Sigmoid colon (tissue), 7 donors: ENCODE measurements around the gene OAS1. TPM values are rescaled to one million over a fixed set of nuclear protein-coding genes. Genes with fewer than 3 reads are reported as not detected.
A peak's percentile ranks its signal among the peaks of the same experiment; 100 is the strongest.

Experiments
- DNase-seq: peaks from one replicate; pipeline ENCODE4 v3.0.0-alpha.2; 2019
- H3K27ac ChIP-seq, 4 donors: fragments of 200-600 bp; sonication (generic); one replicate each; pipeline ENCODE4 v1.5.1; 2016 to 2019; ENCODE audit warnings: mild to moderate bottlenecking in 1 of 4
- H3K27me3 ChIP-seq, 3 donors: fragments of 200-600 bp; sonication (generic); one replicate each; pipeline ENCODE4 v1.5.1; 2019; ENCODE audit warnings: mild to moderate bottlenecking in 1 of 3
- H3K36me3 ChIP-seq, 4 donors: fragments of 200-600 bp; sonication (generic); one replicate each; pipeline ENCODE4 v1.5.1; 2016 to 2019
- H3K4me1 ChIP-seq, 4 donors: fragments of 200-600 bp; sonication (generic); one replicate each; pipeline ENCODE4 v1.5.1; 2017 to 2019
- H3K4me3 ChIP-seq, 4 donors: fragments of 200-600 bp; sonication (generic); one replicate each; pipeline ENCODE4 v1.5.1; 2017 to 2019; ENCODE audit warnings: mild to moderate bottlenecking in 2 of 4, moderate library complexity in 1 of 4
- H3K9me3 ChIP-seq, 4 donors: fragments of 200-600 bp in 3 of 4; sonication (generic) in 3 of 4; one replicate each; pipeline versions ENCODE4 v1.5.1 to v1.6.1; 2013 to 2019
- EP300 ChIP-seq, 4 donors: sonication (generic); formaldehyde crosslinking; IDR thresholded peaks; one replicate each; pipeline ENCODE4 v1.6.1; 2017; ENCODE audit warnings: antibody characterized with exemption in 4 of 4
- POLR2A ChIP-seq, 2 donors: fragments of 450-650 bp; IDR thresholded peaks; one replicate each; pipeline ENCODE4 v1.6.1; 2016; ENCODE audit warnings: antibody characterized with exemption in 2 of 2, mild to moderate bottlenecking in 2 of 2, moderate library complexity in 2 of 2
- POLR2AphosphoS5 ChIP-seq, 4 donors: sonication (generic); formaldehyde crosslinking; IDR thresholded peaks; one replicate each; pipeline ENCODE4 v1.6.1; 2017; ENCODE audit warnings: antibody characterized with exemption in 4 of 4
- WGBS, 2 donors: extraction: QIAGEN DNeasy Blood & Tissue Kit; methylation state at CpG; one replicate each; pipeline ENCODE4 v1.1.7; 2013; 5-methylcytosine and 5-hydroxymethylcytosine counted together
- intact Hi-C: fragments of 100-400 bp; cut with DNase I; formaldehyde crosslinking; loops from one replicate; pipeline ENCODE4 v1.15.1; 2023
- polyA plus RNA-seq, 3 donors: library from polyadenylated mRNA; stranded (reverse); fragments of 200-250 nt; gene quantifications; one replicate each; pipeline ENCODE4 v1.2.3, GENCODE V29; 2013
- total RNA-seq, 4 donors: library from RNA; depleted of rRNA; stranded (reverse); fragments of >200 nt; gene quantifications; one replicate each; pipeline ENCODE4 v1.1.0, GENCODE V29; 2016
- TF ChIP-seq, protein P1 (sequence below), 4 experiments: fragments of 450-650 bp in 3 of 4; fragments of 200-600 bp in 1 of 4; IDR thresholded peaks; one replicate each; pipeline ENCODE4 v1.5.1; 2016 to 2019; ENCODE audit warnings: antibody characterized with exemption in 4 of 4, mild to moderate bottlenecking in 3 of 4, moderate library complexity in 2 of 4
- donor health status: healthy with polysubstance abuse.
- donor health status: Bipolar disorder and iron deficiency.
- donor health status: healthy.

Gene OAS1
- total and polyA plus RNA-seq, 7 donors: 8.9 to 259 (median 18.5) TPM

DNA sequence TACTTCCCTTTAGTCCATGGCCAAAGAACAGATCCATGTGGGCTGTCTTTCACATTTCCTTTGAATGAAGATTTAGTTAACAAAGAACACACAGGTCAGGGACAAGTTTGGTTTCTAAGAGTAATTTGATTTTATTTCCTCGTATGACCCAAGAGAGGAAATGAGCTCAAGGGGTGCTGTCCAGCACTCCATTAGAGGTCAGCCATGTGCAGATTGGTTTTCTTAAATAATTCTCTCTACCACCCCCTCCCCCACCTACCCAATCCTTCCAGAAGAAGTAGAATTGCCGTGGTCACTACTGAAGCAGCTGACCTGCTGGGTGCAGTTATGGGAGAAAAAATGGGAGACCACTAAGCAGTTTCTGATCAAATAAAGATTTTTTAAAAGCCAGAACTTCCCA, 13.9 kb upstream of the OAS1 start:
- peaks cover 0 to 4% (median 0%) of the 10 kb centered on the region in 3 donors for H3K27me3 ChIP-seq
- H3K27ac ChIP-seq: no peak overlapping the region

DNA sequence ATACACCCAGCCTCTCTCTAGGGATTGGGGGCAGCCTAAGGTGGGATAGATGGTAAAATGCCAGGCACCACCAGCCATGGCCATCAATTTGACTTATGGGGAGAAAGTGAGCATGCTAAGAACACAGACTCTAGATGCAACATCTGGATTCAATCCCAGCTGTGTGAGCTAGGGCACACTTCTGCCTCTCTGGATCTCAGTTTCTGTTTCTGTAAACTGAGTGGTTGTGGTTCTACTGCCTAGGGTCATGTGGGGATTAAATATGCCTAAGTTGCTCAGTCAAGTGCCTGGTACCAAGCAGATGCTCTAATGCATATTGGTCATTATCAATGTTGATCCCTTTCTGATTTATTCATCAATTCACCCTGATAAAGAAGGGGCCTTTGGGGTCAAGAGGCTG, 12.6 kb upstream of the OAS1 start:
- H3K9me3 ChIP-seq: no peaks in the 10 kb centered on the region
- no peaks in the 10 kb centered on the region for H3K4me1 ChIP-seq
- no peak overlapping the region for H3K27ac ChIP-seq
- intact Hi-C loops: no loop called here
- no peak overlapping the region for H3K4me3 ChIP-seq
- DNase-seq: no peak
- no peak for TF ChIP-seq POLR2A (IDR thresholded peaks at IDR 0.05)
- TF ChIP-seq, protein P1, sequence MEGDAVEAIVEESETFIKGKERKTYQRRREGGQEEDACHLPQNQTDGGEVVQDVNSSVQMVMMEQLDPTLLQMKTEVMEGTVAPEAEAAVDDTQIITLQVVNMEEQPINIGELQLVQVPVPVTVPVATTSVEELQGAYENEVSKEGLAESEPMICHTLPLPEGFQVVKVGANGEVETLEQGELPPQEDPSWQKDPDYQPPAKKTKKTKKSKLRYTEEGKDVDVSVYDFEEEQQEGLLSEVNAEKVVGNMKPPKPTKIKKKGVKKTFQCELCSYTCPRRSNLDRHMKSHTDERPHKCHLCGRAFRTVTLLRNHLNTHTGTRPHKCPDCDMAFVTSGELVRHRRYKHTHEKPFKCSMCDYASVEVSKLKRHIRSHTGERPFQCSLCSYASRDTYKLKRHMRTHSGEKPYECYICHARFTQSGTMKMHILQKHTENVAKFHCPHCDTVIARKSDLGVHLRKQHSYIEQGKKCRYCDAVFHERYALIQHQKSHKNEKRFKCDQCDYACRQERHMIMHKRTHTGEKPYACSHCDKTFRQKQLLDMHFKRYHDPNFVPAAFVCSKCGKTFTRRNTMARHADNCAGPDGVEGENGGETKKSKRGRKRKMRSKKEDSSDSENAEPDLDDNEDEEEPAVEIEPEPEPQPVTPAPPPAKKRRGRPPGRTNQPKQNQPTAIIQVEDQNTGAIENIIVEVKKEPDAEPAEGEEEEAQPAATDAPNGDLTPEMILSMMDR (IDR thresholded peaks at IDR 0.05): no peak
- no peak for TF ChIP-seq EP300 (IDR thresholded peaks at IDR 0.05)
- TF ChIP-seq POLR2AphosphoS5 (IDR thresholded peaks at IDR 0.05): no peak
- H3K36me3 ChIP-seq: no peaks in the 10 kb centered on the region
- H3K27me3 ChIP-seq: peaks cover 0 to 4% (median 0%) of the 10 kb centered on the region in 3 donors

More for the DNA sequence above, 13.9 kb upstream of the OAS1 start:
- Histone ChIP-seq H3K9me3 (no peaks in the 10 kb centered on the region), H3K4me3 (no peak overlapping the region), H3K4me1 (no peaks in the 10 kb centered on the region), H3K36me3 (no peaks in the 10 kb centered on the region)
- no peak for DNase-seq
- TF ChIP-seq EP300 (IDR thresholded peaks at IDR 0.05) (no peak), POLR2AphosphoS5 (IDR thresholded peaks at IDR 0.05) (no peak), POLR2A (IDR thresholded peaks at IDR 0.05) (no peak)
- TF ChIP-seq, protein P1 (IDR thresholded peaks at IDR 0.05): no peak
- intact Hi-C loops: no loop called here
- 38% methylated on average over 2 of the region's 2 CpGs for WGBS, 2 donors

DNA sequence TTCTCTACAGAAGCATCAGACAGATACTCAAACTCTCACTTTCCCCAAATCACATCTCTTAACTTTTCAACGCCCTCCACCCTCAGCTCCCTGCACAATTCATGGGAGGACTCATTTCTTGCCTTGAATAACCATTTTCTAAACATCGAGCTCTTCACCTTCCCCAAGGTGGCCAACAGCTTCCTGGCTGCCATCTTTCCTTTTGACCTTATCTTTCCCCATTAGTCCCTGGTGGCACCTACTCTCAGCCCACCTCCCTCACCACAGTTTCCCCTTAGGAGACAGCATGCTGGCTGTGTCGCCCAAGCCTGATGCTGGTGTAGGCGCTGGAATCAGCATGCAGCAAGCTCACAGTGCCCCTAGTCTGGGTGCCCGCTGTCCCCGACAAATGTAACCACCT, 8.4 kb upstream of the OAS1 start:
- H3K36me3 ChIP-seq: no peaks in the 10 kb centered on the region
- TF ChIP-seq, protein P1 (IDR thresholded peaks at IDR 0.05): no peak
- TF ChIP-seq POLR2A (IDR thresholded peaks at IDR 0.05): no peak
- TF ChIP-seq EP300 (IDR thresholded peaks at IDR 0.05): no peak
- TF ChIP-seq POLR2AphosphoS5 (IDR thresholded peaks at IDR 0.05): no peak
- H3K9me3 ChIP-seq: no peaks in the 10 kb centered on the region
- WGBS, 2 donors: 89 to 94% methylated on average over 6 of the region's 6 CpGs
- no peak overlapping the region for H3K4me3 ChIP-seq
- H3K27me3 ChIP-seq: peaks cover 0 to 4% (median 0%) of the 10 kb centered on the region in 3 donors
- intact Hi-C loops: no loop called here
- H3K4me1 ChIP-seq: no peaks in the 10 kb centered on the region
- no peak for DNase-seq
- no peak overlapping the region for H3K27ac ChIP-seq

- Histone ChIP-seq H3K36me3 (no peaks in the 10 kb centered on the region), H3K9me3 (no peaks in the 10 kb centered on the region), H3K4me3 (no peak overlapping the region), H3K27ac (no peak overlapping the region), H3K27me3 (peaks cover 0 to 4% (median 0%) of the 10 kb centered on the region in 3 donors), H3K4me1 (peaks cover 0 to 3% (median 0%) of the 10 kb centered on the region in 4 donors)
- DNase-seq: no peak
- TF ChIP-seq POLR2A (IDR thresholded peaks at IDR 0.05) (no peak), EP300 (IDR thresholded peaks at IDR 0.05) (no peak), POLR2AphosphoS5 (IDR thresholded peaks at IDR 0.05) (no peak)
- TF ChIP-seq, protein P1 (IDR thresholded peaks at IDR 0.05): peak in 3 of 4 experiments; percentile 50 to 55 (median 53)
- 66 to 82% methylated on average over 11 of the region's 11 CpGs for WGBS, 2 donors
- intact Hi-C loops: loop anchor here (10.0 kb wide), 1 partner anchor 104 kb away; no protein-coding TSS in a partner anchor
Observed at GRCh38 chr12:112900298-112901145, 6.2 kb upstream of the OAS1 start.
